SK-N-SH (cell line): ENCODE data around the gene C4orf50. TPM values are rescaled to one million over a fixed set of nuclear protein-coding genes. Genes with fewer than 3 reads are reported as not detected.
A peak's percentile ranks its signal among the peaks of the same experiment; 100 is the strongest.

Experiments used
- CTCF ChIA-PET: fragments of 300-600, 350-600 bp; formaldehyde crosslinking; extraction: SDS; loops from one replicate; lab custom pipeline; 2021; lab: Yijun Ruan, JAX
- POLR2A ChIA-PET: fragments of 350-600 bp; sonication (Branson Sonifier 250); formaldehyde crosslinking; extraction: SDS; loops from one replicate; lab custom pipeline; 2020; ENCODE audit warnings: antibody characterized with exemption, inconsistent platforms; lab: Yijun Ruan, JAX
- DNase-seq: peaks from one replicate; pipeline ENCODE4 v3.0.0; 2012
- H2AFZ ChIP-seq: fragments of 200-600 bp; sonication (generic); 2 replicates; pipeline ENCODE4 v1.8.1; 2016; ENCODE audit warnings: antibody characterized with exemption, mild to moderate bottlenecking, low read depth
- H3F3A ChIP-seq: fragments of 200-600 bp; sonication (generic); replicated peaks from 2 replicates; pipeline ENCODE3; 2016; ENCODE audit warnings: antibody characterized with exemption, mild to moderate bottlenecking; ENCODE audit not compliant: insufficient read depth
- H3K27ac ChIP-seq, 2 experiments: fragments of 200-500 bp in 1 of 2; fragments of 200-600 bp in 1 of 2; sonication (Bioruptor generic) in 1 of 2; sonication (generic), shearing (Covaris generic) in 1 of 2; 2 replicates each; pipeline versions ENCODE4 v1.5.1 to v1.6.1; 2014 to 2016; ENCODE audit warnings: low read depth in 2 of 2, inconsistent platforms in 1 of 2, low read length in 1 of 2, mild to moderate bottlenecking in 1 of 2, mixed read lengths in 1 of 2
- H3K27me3 ChIP-seq: fragments of 200-600 bp; sonication (generic), shearing (Covaris generic); 2 replicates; pipeline ENCODE4 v1.6.1; 2016; ENCODE audit warnings: mixed run types; ENCODE audit not compliant: insufficient read depth
- H3K36me3 ChIP-seq, 2 experiments: fragments of 200-500 bp in 1 of 2; fragments of 200-600 bp in 1 of 2; sonication (Bioruptor generic) in 1 of 2; sonication (generic) in 1 of 2; replicated peaks in 1 of 2; 2 replicates each; pipeline versions ENCODE3 to v1.5.1; 2014 to 2016; ENCODE audit warnings: low read length in 1 of 2, mild to moderate bottlenecking in 1 of 2; ENCODE audit not compliant: insufficient read depth in 2 of 2, control insufficient read depth in 1 of 2
- H3K4me1 ChIP-seq, 2 experiments: fragments of 200-500 bp in 1 of 2; fragments of 200-600 bp in 1 of 2; sonication (Bioruptor generic) in 1 of 2; sonication (generic), shearing (Covaris generic) in 1 of 2; 2 replicates each; pipeline versions ENCODE4 v1.5.1 to v1.6.1; 2014 to 2016; ENCODE audit warnings: low read depth in 1 of 2, low read length in 1 of 2, mixed run types in 1 of 2; ENCODE audit not compliant: insufficient read depth in 2 of 2, control insufficient read depth in 1 of 2
- H3K4me2 ChIP-seq: fragments of 200-600 bp; sonication (generic), shearing (Covaris generic); 2 replicates; pipeline ENCODE4 v1.6.1; 2017; ENCODE audit warnings: mixed run types
- H3K4me3 ChIP-seq, 2 experiments: fragments of 200-500 bp in 1 of 2; fragments of 200-600 bp in 1 of 2; sonication (Bioruptor generic) in 1 of 2; sonication (generic), shearing (Covaris generic) in 1 of 2; 2 replicates each; pipeline versions ENCODE4 v1.5.1 to v1.8.1; 2014 to 2016; ENCODE audit warnings: low read depth in 2 of 2, inconsistent platforms in 1 of 2, low read length in 1 of 2, mild to moderate bottlenecking in 1 of 2, mixed read lengths in 1 of 2, moderate library complexity in 1 of 2
- H3K79me2 ChIP-seq: fragments of 200-600 bp; sonication (generic); 2 replicates; pipeline ENCODE4 v1.8.1; 2017; ENCODE audit warnings: mild to moderate bottlenecking; ENCODE audit not compliant: insufficient read depth
- H3K9ac ChIP-seq: fragments of 200-600 bp; sonication (generic); 2 replicates; pipeline ENCODE4 v1.6.1; 2017; ENCODE audit warnings: mixed run types
- H3K9me2 ChIP-seq: fragments of 200-600 bp; sonication (generic); 2 replicates; pipeline ENCODE4 v1.6.1; 2017; ENCODE audit warnings: mixed run types
- H3K9me3 ChIP-seq: fragments of 200-600 bp; sonication (generic); 2 replicates; pipeline ENCODE4 v1.6.1; 2017; ENCODE audit warnings: mixed run types, mild to moderate bottlenecking, moderate library complexity
- H4K20me1 ChIP-seq: fragments of 200-600 bp; sonication (generic); 2 replicates; pipeline ENCODE4 v1.6.1; 2017; ENCODE audit warnings: mild to moderate bottlenecking, mixed run types; ENCODE audit not compliant: insufficient read depth
- CHD2 ChIP-seq: fragments of 150-350 bp; IDR thresholded peaks from 2 replicates; pipeline ENCODE4 v1.6.1; 2018; ENCODE audit warnings: low read length; ENCODE audit not compliant: partially characterized antibody
- CTCF ChIP-seq: fragments of 200-600 bp; sonication (generic); IDR thresholded peaks from 2 replicates; pipeline ENCODE4 v1.6.1; 2017; ENCODE audit warnings: antibody characterized with exemption, mild to moderate bottlenecking, moderate library complexity
- ELF1 ChIP-seq: IDR thresholded peaks from 2 replicates; pipeline ENCODE4 v1.4.0; 2012
- EP300 ChIP-seq, 2 experiments: IDR thresholded peaks; 2 replicates each; pipeline versions ENCODE4 v1.4.0 to v1.6.1; 2012; ENCODE audit warnings: borderline replicate concordance in 1 of 2, low read depth in 1 of 2, low read length in 1 of 2
- FOXM1 ChIP-seq: IDR thresholded peaks from 2 replicates; pipeline ENCODE4 v1.4.0; 2012; ENCODE audit warnings: low read depth, mild to moderate bottlenecking
- GABPA ChIP-seq: IDR thresholded peaks from 2 replicates; pipeline ENCODE4 v1.4.0; 2012; ENCODE audit warnings: low read depth, mild to moderate bottlenecking
- GATA2 ChIP-seq: sonication (generic); formaldehyde crosslinking; IDR thresholded peaks from 2 replicates; pipeline ENCODE4 v1.5.0; 2020; ENCODE audit warnings: mild to moderate bottlenecking, missing genetic modification reagents
- MAX ChIP-seq: IDR thresholded peaks from 2 replicates; pipeline ENCODE4 v1.4.0; 2012; ENCODE audit warnings: low read depth
- NFIC ChIP-seq: IDR thresholded peaks from 2 replicates; pipeline ENCODE4 v1.4.0; 2012; ENCODE audit warnings: borderline replicate concordance
- REST ChIP-seq: IDR thresholded peaks from 2 replicates; pipeline ENCODE4 v1.6.1; 2012; ENCODE audit warnings: mild to moderate bottlenecking, low read depth, low read length, moderate library complexity
- TEAD4 ChIP-seq: IDR thresholded peaks from 2 replicates; pipeline ENCODE4 v1.4.0; 2012; ENCODE audit warnings: mild to moderate bottlenecking, borderline replicate concordance; ENCODE audit not compliant: insufficient read depth
- YY1 ChIP-seq: IDR thresholded peaks from 2 replicates; pipeline ENCODE4 v1.4.0; 2012; ENCODE audit warnings: low read depth, mild to moderate bottlenecking
- ZBTB33 ChIP-seq: IDR thresholded peaks from 2 replicates; pipeline ENCODE4 v1.4.0; 2012; ENCODE audit warnings: low read depth, borderline replicate concordance
- WGBS: methylation state at CpG from one replicate; pipeline ENCODE4 v1.1.6; 2017; ENCODE audit warnings: low lambda C conversion rate; 5-methylcytosine and 5-hydroxymethylcytosine counted together
- polyA plus RNA-seq, 3 experiments: library from polyadenylated mRNA; depleted of rRNA; stranded (reverse); fragments of >200 nt; gene quantifications; 2 replicates each; pipeline ENCODE4 v1.2.3, GENCODE V29; 2012

C4orf50 gene
- polyA plus RNA-seq, 1 of the 3 experiments (the other 2 are of a cell fraction), result under 0.01 TPM

GRCh38 chr4:6001680-6002491 lies 16.3 kb downstream of the C4orf50 start:
- no peak overlapping the region for H3K9ac ChIP-seq
- no peak for TF ChIP-seq ZBTB33
- no peak for TF ChIP-seq NFIC
- TF ChIP-seq FOXM1, result no peak
- no peak for TF ChIP-seq YY1
- no peak for TF ChIP-seq CTCF
- TF ChIP-seq GABPA, result no peak
- TF ChIP-seq EP300 (IDR thresholded peaks at IDR 0.05; ENCODE audit: borderline replicate concordance in 1 of 2, low read depth in 1 of 2, low read length in 1 of 2), result peak in 1 of 2 experiments; percentile 17; a peak in 1 of 4 replicates
- no peak for TF ChIP-seq MAX
- no peak for TF ChIP-seq REST
- TF ChIP-seq CHD2, result no peak
- no peak for TF ChIP-seq ELF1
- TF ChIP-seq TEAD4, result no peak
- peak; percentile 88 for TF ChIP-seq GATA2 (CRISPR knock-in tag)
- H3K27me3 ChIP-seq, result no peaks in the 10 kb centered on the region
- WGBS, result 36% methylated on average over 6 of the region's 6 CpGs
- no peaks in the 10 kb centered on the region for H3K36me3 ChIP-seq
- no peak overlapping the region for H3K4me3 ChIP-seq
- DNase-seq, result no peak
- H3K4me2 ChIP-seq, result no peak overlapping the region
- no peaks in the 10 kb centered on the region for H3K9me3 ChIP-seq
- peaks cover 0 to 23% of the 10 kb centered on the region in 2 experiments; a peak in 1 of 4 replicates for H3K4me1 ChIP-seq
- peak overlapping the region in 1 of 2 experiments; percentile 67; a peak in 1 of 4 replicates for H3K27ac ChIP-seq
- no peaks in the 10 kb centered on the region for H3F3A ChIP-seq
- H3K9me2 ChIP-seq, result no peaks in the 10 kb centered on the region
- POLR2A ChIA-PET, result no interaction called here
- H2AFZ ChIP-seq, result no peak overlapping the region
- H4K20me1 ChIP-seq, result no peaks in the 10 kb centered on the region
- no peaks in the 10 kb centered on the region for H3K79me2 ChIP-seq
- CTCF ChIA-PET, result interaction anchor here (0.9 to 7.2 kb wide), 9 partner anchors 10 to 544 kb away, joined by 3 to 105 read pairs (median 11); partner anchors contain the start of gene C4orf50
